ENCODE results near the gene LUZP4.

- no peak for TF ChIP-seq CTCF (IDR thresholded peaks at IDR 0.05)
- no peak for TF ChIP-seq EP300 (IDR thresholded peaks at IDR 0.05; ENCODE audit: low read depth)
- no peak for TF ChIP-seq POLR2A (IDR thresholded peaks at IDR 0.05)
These were observed 34.7 kb downstream of the LUZP4 start for GRCh38 chrX:115324194-115324593.
